GM23338 (cell line): ENCODE results near the gene BAHCC1. TPM values are rescaled to one million over a fixed set of nuclear protein-coding genes. Genes with fewer than 3 reads are reported as not detected.

Experiments
- ATAC-seq: fragments of 200-7000 bp; cut with Tn5 transposase; 3 replicates; pipeline ENCODE4 v1.9.1; 2020
- DNase-seq: peaks from one replicate; pipeline ENCODE4 v3.0.0-alpha.2; 2015; ENCODE audit warnings: low spot score
- H2AFZ ChIP-seq: fragments of 200-600 bp; sonication (generic); 2 replicates; pipeline ENCODE4 v1.8.0; 2016; ENCODE audit warnings: antibody characterized with exemption, mild to moderate bottlenecking, moderate library complexity
- H3F3A ChIP-seq: fragments of 200-600 bp; sonication (generic); replicated peaks from 2 replicates; pipeline ENCODE4 v1.8.0; 2017; ENCODE audit warnings: antibody characterized with exemption, mixed run types, low read depth
- H3K27ac ChIP-seq: fragments of 200-600 bp; sonication (generic); 2 replicates; pipeline ENCODE4 v1.6.1; 2016; ENCODE audit warnings: low read depth
- H3K27me3 ChIP-seq: fragments of 200-600 bp; sonication (generic); 2 replicates; pipeline ENCODE4 v1.8.0; 2016; ENCODE audit warnings: mild to moderate bottlenecking, mixed run types, moderate library complexity; ENCODE audit not compliant: insufficient read depth
- H3K36me3 ChIP-seq: fragments of 200-600 bp; sonication (generic); 2 replicates; pipeline ENCODE4 v1.8.0; 2016; ENCODE audit warnings: mild to moderate bottlenecking; ENCODE audit not compliant: insufficient read depth
- H3K4me1 ChIP-seq: fragments of 200-600 bp; sonication (generic); 2 replicates; pipeline ENCODE4 v1.8.0; 2016; ENCODE audit warnings: mild to moderate bottlenecking, moderate library complexity; ENCODE audit not compliant: insufficient read depth
- H3K4me2 ChIP-seq: fragments of 200-600 bp; sonication (generic); 2 replicates; pipeline ENCODE4 v1.7.1; 2017; ENCODE audit warnings: mixed run types
- H3K4me3 ChIP-seq: fragments of 200-600 bp; sonication (generic); 2 replicates; pipeline ENCODE4 v1.6.1; 2016; ENCODE audit warnings: mixed run types
- H3K79me2 ChIP-seq: fragments of 200-600 bp; sonication (generic); replicated peaks from 2 replicates; pipeline ENCODE4 v1.8.0; 2017; ENCODE audit warnings: mild to moderate bottlenecking; ENCODE audit not compliant: insufficient read depth
- H3K9me2 ChIP-seq: fragments of 200-600 bp; sonication (generic); 2 replicates; pipeline ENCODE4 v1.8.0; 2017; ENCODE audit not compliant: insufficient read depth
- H4K20me1 ChIP-seq: fragments of 200-600 bp; sonication (generic); replicated peaks from 2 replicates; pipeline ENCODE4 v1.8.0; 2017; ENCODE audit warnings: mild to moderate bottlenecking; ENCODE audit not compliant: insufficient read depth
- H3K27ac Mint-ChIP-seq: 2 replicates; pipeline ENCODE4 v1.8.0; 2020; ENCODE audit warnings: inconsistent platforms, mild to moderate bottlenecking, moderate library complexity, mixed read lengths
- H3K27me3 Mint-ChIP-seq: 3 replicates; pipeline ENCODE4 v1.8.0; 2022; ENCODE audit warnings: low read depth, mild to moderate bottlenecking, moderate library complexity, mixed read lengths, inconsistent platforms; ENCODE audit not compliant: insufficient read depth, poor library complexity
- H3K36me3 Mint-ChIP-seq: 3 replicates; pipeline ENCODE4 v1.8.0; 2021; ENCODE audit warnings: low read depth, mild to moderate bottlenecking, inconsistent platforms, moderate library complexity, mixed read lengths
- H3K4me1 Mint-ChIP-seq: 3 replicates; pipeline ENCODE4 v1.8.0; 2020; ENCODE audit warnings: mild to moderate bottlenecking, inconsistent platforms, mixed read lengths
- H3K4me3 Mint-ChIP-seq: 3 replicates; pipeline ENCODE4 v1.8.0; 2021; ENCODE audit warnings: moderate library complexity, mild to moderate bottlenecking, inconsistent platforms, mixed read lengths
- H3K9me3 Mint-ChIP-seq: 3 replicates; pipeline ENCODE4 v1.8.0; 2020; ENCODE audit warnings: moderate library complexity, mild to moderate bottlenecking, inconsistent platforms, mixed read lengths
- CREB1 ChIP-seq: fragments of 250-450 bp; sonication (Bioruptor Pico); IDR thresholded peaks from 2 replicates; pipeline ENCODE4 v1.5.0; 2020; ENCODE audit warnings: low read depth, mild to moderate bottlenecking, moderate library complexity
- CTCF ChIP-seq, 2 experiments: fragments of 200-600 bp in 1 of 2; sonication (generic) in 1 of 2; conservative IDR thresholded peaks; 2 replicates each; pipeline versions ENCODE4 v1.5.1 to v1.6.1; 2016 to 2017; ENCODE audit warnings: antibody characterized with exemption in 2 of 2, low read depth in 2 of 2, mild to moderate bottlenecking in 2 of 2, moderate library complexity in 1 of 2
- EZH2 ChIP-seq: fragments of 200-600 bp; sonication (generic); IDR thresholded peaks from one replicate; pipeline ENCODE4 v1.8.0; 2017; ENCODE audit warnings: antibody characterized with exemption, mild to moderate bottlenecking, low read depth; ENCODE audit not compliant: unreplicated experiment
- EZH2phosphoT487 ChIP-seq: fragments of 200-600 bp; sonication (generic); IDR thresholded peaks from one replicate; pipeline ENCODE4 v1.8.1; 2018; ENCODE audit warnings: antibody characterized with exemption; ENCODE audit not compliant: unreplicated experiment
- JUNB ChIP-seq: IDR thresholded peaks from one replicate; pipeline ENCODE4 v1.6.1; 2016; ENCODE audit warnings: antibody characterized with exemption; ENCODE audit not compliant: unreplicated experiment
- NANOG ChIP-seq: IDR thresholded peaks from 2 replicates; pipeline ENCODE4 v1.6.1; 2016; ENCODE audit warnings: antibody characterized with exemption, borderline replicate concordance
- POLR2AphosphoS5 ChIP-seq: IDR thresholded peaks from 2 replicates; pipeline ENCODE4 v1.6.1; 2016; ENCODE audit warnings: antibody characterized with exemption, low read depth
- STAT1 ChIP-seq: IDR thresholded peaks from one replicate; pipeline ENCODE4 v1.6.1; 2016; ENCODE audit warnings: antibody characterized with exemption; ENCODE audit not compliant: unreplicated experiment
- ZNF114 ChIP-seq: fragments of 250-450 bp; sonication (Bioruptor Pico); IDR thresholded peaks from 2 replicates; pipeline ENCODE4 v1.5.0; 2020; ENCODE audit warnings: mild to moderate bottlenecking, moderate library complexity
- ZNF331 ChIP-seq: fragments of 250-450 bp; sonication (Bioruptor Pico); IDR thresholded peaks from 2 replicates; pipeline ENCODE4 v1.5.0; 2020; ENCODE audit warnings: low read depth, mild to moderate bottlenecking, moderate library complexity
- polyA plus RNA-seq: library from polyadenylated mRNA; unstranded; fragments of >200 nt; fragmentation: Nextera tagmentation; extraction: Ambion mirVana; gene quantifications from 2 replicates; pipeline ENCODE4 v1.2.1, GENCODE V29; 2016
- total RNA-seq: library from RNA; depleted of rRNA; stranded (reverse); fragments of >200 nt; shearing (Covaris generic); gene quantifications from 2 replicates; pipeline ENCODE4 v1.2.3, GENCODE V29; 2014
- TF ChIP-seq, protein P1 (sequence below): IDR thresholded peaks from 2 replicates; pipeline ENCODE4 v1.6.1; 2016; ENCODE audit warnings: antibody characterized with exemption
- TF ChIP-seq, protein P2 (sequence below): IDR thresholded peaks from one replicate; pipeline ENCODE4 v1.6.1; 2018; ENCODE audit warnings: antibody characterized with exemption; ENCODE audit not compliant: unreplicated experiment
- TF ChIP-seq, protein P3 (sequence below): fragments of 250-450 bp; sonication (Bioruptor Pico); IDR thresholded peaks from 2 replicates; pipeline ENCODE4 v1.5.0; 2020; ENCODE audit warnings: mild to moderate bottlenecking, moderate library complexity

The BAHCC1 gene
- total and polyA plus RNA-seq, 2 experiments from 2014 or later, result 0.24 to 1.1 TPM

GRCh38 chr17:81462506-81463125 is 67.4 kb downstream of the BAHCC1 start:
- H3K4me3 Mint-ChIP-seq, result no peak overlapping the region
- TF ChIP-seq CREB1 (CRISPR knock-in tag) (no peak), EZH2 (no peak), EZH2phosphoT487 (no peak), CTCF (conservative IDR thresholded peaks at IDR 0.05; ENCODE audit: low read depth in 2 of 2) (no peak), ZNF331 (CRISPR knock-in tag) (no peak), NANOG (no peak), JUNB (no peak), ZNF114 (CRISPR knock-in tag) (no peak), POLR2AphosphoS5 (no peak), STAT1 (no peak)
- TF ChIP-seq, protein P1, sequence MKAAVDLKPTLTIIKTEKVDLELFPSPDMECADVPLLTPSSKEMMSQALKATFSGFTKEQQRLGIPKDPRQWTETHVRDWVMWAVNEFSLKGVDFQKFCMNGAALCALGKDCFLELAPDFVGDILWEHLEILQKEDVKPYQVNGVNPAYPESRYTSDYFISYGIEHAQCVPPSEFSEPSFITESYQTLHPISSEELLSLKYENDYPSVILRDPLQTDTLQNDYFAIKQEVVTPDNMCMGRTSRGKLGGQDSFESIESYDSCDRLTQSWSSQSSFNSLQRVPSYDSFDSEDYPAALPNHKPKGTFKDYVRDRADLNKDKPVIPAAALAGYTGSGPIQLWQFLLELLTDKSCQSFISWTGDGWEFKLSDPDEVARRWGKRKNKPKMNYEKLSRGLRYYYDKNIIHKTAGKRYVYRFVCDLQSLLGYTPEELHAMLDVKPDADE, result no peak
- TF ChIP-seq, protein P2, sequence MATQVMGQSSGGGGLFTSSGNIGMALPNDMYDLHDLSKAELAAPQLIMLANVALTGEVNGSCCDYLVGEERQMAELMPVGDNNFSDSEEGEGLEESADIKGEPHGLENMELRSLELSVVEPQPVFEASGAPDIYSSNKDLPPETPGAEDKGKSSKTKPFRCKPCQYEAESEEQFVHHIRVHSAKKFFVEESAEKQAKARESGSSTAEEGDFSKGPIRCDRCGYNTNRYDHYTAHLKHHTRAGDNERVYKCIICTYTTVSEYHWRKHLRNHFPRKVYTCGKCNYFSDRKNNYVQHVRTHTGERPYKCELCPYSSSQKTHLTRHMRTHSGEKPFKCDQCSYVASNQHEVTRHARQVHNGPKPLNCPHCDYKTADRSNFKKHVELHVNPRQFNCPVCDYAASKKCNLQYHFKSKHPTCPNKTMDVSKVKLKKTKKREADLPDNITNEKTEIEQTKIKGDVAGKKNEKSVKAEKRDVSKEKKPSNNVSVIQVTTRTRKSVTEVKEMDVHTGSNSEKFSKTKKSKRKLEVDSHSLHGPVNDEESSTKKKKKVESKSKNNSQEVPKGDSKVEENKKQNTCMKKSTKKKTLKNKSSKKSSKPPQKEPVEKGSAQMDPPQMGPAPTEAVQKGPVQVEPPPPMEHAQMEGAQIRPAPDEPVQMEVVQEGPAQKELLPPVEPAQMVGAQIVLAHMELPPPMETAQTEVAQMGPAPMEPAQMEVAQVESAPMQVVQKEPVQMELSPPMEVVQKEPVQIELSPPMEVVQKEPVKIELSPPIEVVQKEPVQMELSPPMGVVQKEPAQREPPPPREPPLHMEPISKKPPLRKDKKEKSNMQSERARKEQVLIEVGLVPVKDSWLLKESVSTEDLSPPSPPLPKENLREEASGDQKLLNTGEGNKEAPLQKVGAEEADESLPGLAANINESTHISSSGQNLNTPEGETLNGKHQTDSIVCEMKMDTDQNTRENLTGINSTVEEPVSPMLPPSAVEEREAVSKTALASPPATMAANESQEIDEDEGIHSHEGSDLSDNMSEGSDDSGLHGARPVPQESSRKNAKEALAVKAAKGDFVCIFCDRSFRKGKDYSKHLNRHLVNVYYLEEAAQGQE, result no peak
- TF ChIP-seq, protein P3, sequence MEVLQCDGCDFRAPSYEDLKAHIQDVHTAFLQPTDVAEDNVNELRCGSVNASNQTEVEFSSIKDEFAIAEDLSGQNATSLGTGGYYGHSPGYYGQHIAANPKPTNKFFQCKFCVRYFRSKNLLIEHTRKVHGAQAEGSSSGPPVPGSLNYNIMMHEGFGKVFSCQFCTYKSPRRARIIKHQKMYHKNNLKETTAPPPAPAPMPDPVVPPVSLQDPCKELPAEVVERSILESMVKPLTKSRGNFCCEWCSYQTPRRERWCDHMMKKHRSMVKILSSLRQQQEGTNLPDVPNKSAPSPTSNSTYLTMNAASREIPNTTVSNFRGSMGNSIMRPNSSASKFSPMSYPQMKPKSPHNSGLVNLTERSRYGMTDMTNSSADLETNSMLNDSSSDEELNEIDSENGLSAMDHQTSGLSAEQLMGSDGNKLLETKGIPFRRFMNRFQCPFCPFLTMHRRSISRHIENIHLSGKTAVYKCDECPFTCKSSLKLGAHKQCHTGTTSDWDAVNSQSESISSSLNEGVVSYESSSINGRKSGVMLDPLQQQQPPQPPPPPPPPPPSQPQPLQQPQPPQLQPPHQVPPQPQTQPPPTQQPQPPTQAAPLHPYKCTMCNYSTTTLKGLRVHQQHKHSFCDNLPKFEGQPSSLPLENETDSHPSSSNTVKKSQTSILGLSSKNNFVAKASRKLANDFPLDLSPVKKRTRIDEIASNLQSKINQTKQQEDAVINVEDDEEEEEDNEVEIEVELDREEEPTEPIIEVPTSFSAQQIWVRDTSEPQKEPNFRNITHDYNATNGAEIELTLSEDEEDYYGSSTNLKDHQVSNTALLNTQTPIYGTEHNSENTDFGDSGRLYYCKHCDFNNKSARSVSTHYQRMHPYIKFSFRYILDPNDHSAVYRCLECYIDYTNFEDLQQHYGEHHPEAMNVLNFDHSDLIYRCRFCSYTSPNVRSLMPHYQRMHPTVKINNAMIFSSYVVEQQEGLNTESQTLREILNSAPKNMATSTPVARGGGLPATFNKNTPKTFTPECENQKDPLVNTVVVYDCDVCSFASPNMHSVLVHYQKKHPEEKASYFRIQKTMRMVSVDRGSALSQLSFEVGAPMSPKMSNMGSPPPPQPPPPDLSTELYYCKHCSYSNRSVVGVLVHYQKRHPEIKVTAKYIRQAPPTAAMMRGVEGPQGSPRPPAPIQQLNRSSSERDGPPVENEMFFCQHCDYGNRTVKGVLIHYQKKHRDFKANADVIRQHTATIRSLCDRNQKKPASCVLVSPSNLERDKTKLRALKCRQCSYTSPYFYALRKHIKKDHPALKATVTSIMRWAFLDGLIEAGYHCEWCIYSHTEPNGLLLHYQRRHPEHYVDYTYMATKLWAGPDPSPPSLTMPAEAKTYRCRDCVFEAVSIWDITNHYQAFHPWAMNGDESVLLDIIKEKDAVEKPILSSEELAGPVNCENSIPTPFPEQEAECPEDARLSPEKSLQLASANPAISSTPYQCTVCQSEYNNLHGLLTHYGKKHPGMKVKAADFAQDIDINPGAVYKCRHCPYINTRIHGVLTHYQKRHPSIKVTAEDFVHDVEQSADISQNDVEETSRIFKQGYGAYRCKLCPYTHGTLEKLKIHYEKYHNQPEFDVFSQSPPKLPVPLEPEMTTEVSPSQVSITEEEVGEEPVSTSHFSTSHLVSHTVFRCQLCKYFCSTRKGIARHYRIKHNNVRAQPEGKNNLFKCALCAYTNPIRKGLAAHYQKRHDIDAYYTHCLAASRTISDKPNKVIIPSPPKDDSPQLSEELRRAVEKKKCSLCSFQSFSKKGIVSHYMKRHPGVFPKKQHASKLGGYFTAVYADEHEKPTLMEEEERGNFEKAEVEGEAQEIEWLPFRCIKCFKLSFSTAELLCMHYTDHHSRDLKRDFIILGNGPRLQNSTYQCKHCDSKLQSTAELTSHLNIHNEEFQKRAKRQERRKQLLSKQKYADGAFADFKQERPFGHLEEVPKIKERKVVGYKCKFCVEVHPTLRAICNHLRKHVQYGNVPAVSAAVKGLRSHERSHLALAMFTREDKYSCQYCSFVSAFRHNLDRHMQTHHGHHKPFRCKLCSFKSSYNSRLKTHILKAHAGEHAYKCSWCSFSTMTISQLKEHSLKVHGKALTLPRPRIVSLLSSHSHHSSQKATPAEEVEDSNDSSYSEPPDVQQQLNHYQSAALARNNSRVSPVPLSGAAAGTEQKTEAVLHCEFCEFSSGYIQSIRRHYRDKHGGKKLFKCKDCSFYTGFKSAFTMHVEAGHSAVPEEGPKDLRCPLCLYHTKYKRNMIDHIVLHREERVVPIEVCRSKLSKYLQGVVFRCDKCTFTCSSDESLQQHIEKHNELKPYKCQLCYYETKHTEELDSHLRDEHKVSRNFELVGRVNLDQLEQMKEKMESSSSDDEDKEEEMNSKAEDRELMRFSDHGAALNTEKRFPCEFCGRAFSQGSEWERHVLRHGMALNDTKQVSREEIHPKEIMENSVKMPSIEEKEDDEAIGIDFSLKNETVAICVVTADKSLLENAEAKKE, result no peak
- no peaks in the 10 kb centered on the region for H3K9me2 ChIP-seq
- H4K20me1 ChIP-seq, result no peaks in the 10 kb centered on the region
- H3K36me3 ChIP-seq, result no peaks in the 10 kb centered on the region
- no peaks in the 10 kb centered on the region for H3K27me3 ChIP-seq
- no peak overlapping the region for H3K4me3 ChIP-seq
- H3K4me1 ChIP-seq, result no peaks in the 10 kb centered on the region
- no peaks in the 10 kb centered on the region for H3K36me3 Mint-ChIP-seq
- H3K27ac ChIP-seq, result no peak overlapping the region
- no peaks in the 10 kb centered on the region; the same call in 2 of the 3 replicates for H3K9me3 Mint-ChIP-seq
- H3F3A ChIP-seq, result no peaks in the 10 kb centered on the region
- peaks cover 6% of the 10 kb centered on the region for H3K27me3 Mint-ChIP-seq
- no peak overlapping the region for H3K27ac Mint-ChIP-seq
- H2AFZ ChIP-seq, result no peak overlapping the region; the same call in 1 of the 2 replicates
- H3K4me1 Mint-ChIP-seq, result peaks cover 4% of the 10 kb centered on the region; the same call in 2 of the 3 replicates
- no peak for DNase-seq
- no peak overlapping the region for H3K4me2 ChIP-seq
- no peak for ATAC-seq
- H3K79me2 ChIP-seq, result no peaks in the 10 kb centered on the region
